ENCODE measurements around the gene BCAN. TPM values are rescaled to one million over a fixed set of nuclear protein-coding genes. Genes with fewer than 3 reads are reported as not detected.
A peak's percentile ranks its signal among the peaks of the same experiment; 100 is the strongest.

The BCAN gene
- total RNA-seq, 1 experiment from 2014 or later, result not detected

DNA sequence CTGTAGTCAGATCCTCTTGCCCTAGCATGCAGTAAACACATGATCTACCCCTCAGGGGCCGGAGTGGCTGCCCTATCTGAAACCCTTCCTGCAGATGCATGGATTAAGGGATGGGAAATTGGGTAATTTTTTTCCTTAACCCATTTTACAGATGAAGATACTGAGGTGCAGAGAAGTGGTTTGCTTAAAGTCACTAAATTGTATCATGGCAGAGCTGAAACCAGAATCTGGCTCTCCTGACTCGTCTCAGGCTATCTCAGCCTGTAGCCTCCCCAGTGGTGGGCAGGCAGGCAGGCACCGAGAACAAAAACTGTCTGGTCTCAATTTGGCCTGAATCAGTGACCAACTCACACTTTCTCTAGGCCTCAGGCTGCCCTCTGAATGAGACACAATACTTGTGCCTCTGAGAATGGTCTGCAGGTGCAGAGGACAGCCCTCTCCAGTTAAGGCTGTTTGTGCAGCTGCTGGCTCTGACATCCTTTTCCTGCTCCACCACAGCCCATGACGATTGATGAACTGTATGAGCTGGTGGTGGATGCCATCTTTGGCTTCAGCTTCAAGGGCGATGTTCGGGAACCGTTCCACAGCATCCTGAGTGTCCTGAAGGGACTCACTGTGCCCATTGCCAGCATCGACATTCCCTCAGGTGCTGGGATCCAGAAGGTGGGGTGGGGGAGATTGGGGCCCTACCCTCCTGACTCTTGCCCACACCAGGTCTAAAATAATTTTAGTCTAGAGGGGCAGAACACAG is 48.8 kb upstream of the BCAN start:
- intact Hi-C loops (cut with micrococcal nuclease; ENCODE audit: unreplicated experiment), result no loop called here
- no peaks in the 10 kb centered on the region for H4K20me1 ChIP-seq (ENCODE audit: insufficient read depth)
- CTCF ChIA-PET, result interaction anchor here (0.5 to 0.7 kb wide), 2 partner anchors 15 to 136 kb away, joined by 3 to 5 read pairs; no protein-coding TSS in a partner anchor
- H2AFZ ChIP-seq, result no peak overlapping the region
- H3K79me2 ChIP-seq (ENCODE audit: low read depth), result peaks cover 11% of the 10 kb centered on the region
- no peak overlapping the region for H3K27ac ChIP-seq
- POLR2A ChIA-PET (ENCODE audit: unreplicated experiment), result no interaction called here
- H3F3A ChIP-seq (ENCODE audit: insufficient read depth, low read depth), result peaks cover 53% of the 10 kb centered on the region; the same call in 1 of the 2 replicates
- H3K36me3 ChIP-seq (ENCODE audit: low read depth), result peaks cover 18% of the 10 kb centered on the region
- no peaks in the 10 kb centered on the region for H3K27me3 ChIP-seq (ENCODE audit: insufficient read depth, low read depth)
- no peaks in the 10 kb centered on the region for H3K9me3 ChIP-seq (ENCODE audit: insufficient read depth, low read depth)
- peak overlapping the region; percentile 78 for H3K4me2 ChIP-seq
- TSS peak; percentile 41 for BruUV-seq (replicated peaks)
- no peaks in the 10 kb centered on the region for H3K9me2 ChIP-seq (ENCODE audit: insufficient read depth)
- H3K4me1 ChIP-seq (replicated peaks; ENCODE audit: insufficient read depth), result peaks cover 8% of the 10 kb centered on the region
- no peak for DNase-seq
- TF ChIP-seq EZH2 (IDR thresholded peaks at IDR 0.05; ENCODE audit: low read depth), result no peak
- TF ChIP-seq, protein P1, sequence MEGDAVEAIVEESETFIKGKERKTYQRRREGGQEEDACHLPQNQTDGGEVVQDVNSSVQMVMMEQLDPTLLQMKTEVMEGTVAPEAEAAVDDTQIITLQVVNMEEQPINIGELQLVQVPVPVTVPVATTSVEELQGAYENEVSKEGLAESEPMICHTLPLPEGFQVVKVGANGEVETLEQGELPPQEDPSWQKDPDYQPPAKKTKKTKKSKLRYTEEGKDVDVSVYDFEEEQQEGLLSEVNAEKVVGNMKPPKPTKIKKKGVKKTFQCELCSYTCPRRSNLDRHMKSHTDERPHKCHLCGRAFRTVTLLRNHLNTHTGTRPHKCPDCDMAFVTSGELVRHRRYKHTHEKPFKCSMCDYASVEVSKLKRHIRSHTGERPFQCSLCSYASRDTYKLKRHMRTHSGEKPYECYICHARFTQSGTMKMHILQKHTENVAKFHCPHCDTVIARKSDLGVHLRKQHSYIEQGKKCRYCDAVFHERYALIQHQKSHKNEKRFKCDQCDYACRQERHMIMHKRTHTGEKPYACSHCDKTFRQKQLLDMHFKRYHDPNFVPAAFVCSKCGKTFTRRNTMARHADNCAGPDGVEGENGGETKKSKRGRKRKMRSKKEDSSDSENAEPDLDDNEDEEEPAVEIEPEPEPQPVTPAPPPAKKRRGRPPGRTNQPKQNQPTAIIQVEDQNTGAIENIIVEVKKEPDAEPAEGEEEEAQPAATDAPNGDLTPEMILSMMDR (conservative IDR thresholded peaks at IDR 0.05), result no peak
- H3K4me3 ChIP-seq, result peak overlapping the region; percentile 76; the same call in 1 of the 2 replicates

DNA sequence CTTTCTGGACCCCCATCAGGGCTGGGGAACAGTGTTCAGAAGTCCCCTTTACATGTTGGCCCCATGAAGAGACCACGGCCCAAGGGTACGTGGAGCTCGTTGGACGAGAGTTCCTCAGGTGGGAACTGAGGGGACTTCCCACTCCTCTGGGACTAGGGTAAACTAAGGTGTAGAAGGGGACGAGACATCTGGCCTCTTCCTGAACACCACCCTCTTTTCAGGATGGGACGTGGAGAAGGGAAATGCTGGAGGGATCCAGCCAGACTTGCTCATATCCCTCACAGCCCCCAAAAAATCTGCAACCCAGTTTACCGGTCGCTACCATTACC is 48.3 kb upstream of the BCAN start:
- no TSS peak for BruUV-seq (replicated peaks)
- Histone ChIP-seq H3K9me3 (ENCODE audit: insufficient read depth, low read depth) (no peaks in the 10 kb centered on the region), H4K20me1 (ENCODE audit: insufficient read depth) (no peaks in the 10 kb centered on the region), H3K9me2 (ENCODE audit: insufficient read depth) (no peaks in the 10 kb centered on the region), H3K36me3 (ENCODE audit: low read depth) (peaks cover 19% of the 10 kb centered on the region), H3K4me1 (replicated peaks; ENCODE audit: insufficient read depth) (peaks cover 8% of the 10 kb centered on the region), H3K4me3 (no peak overlapping the region), H3K4me2 (no peak overlapping the region), H2AFZ (no peak overlapping the region), H3K27me3 (ENCODE audit: insufficient read depth, low read depth) (no peaks in the 10 kb centered on the region), H3F3A (ENCODE audit: insufficient read depth, low read depth) (peaks cover 53% of the 10 kb centered on the region; the same call in 1 of the 2 replicates), H3K27ac (no peak overlapping the region), H3K79me2 (ENCODE audit: low read depth) (peaks cover 12% of the 10 kb centered on the region)
- DNase-seq, result no peak
- POLR2A ChIA-PET (ENCODE audit: unreplicated experiment), result no interaction called here
- CTCF ChIA-PET, result interaction anchor here (0.5 kb wide), 1 partner anchor 136 kb away, joined by 5 read pairs; no protein-coding TSS in a partner anchor
- no peak for TF ChIP-seq EZH2 (IDR thresholded peaks at IDR 0.05; ENCODE audit: low read depth)
- TF ChIP-seq, protein P1 (conservative IDR thresholded peaks at IDR 0.05), result no peak
- intact Hi-C loops (cut with micrococcal nuclease; ENCODE audit: unreplicated experiment), result no loop called here

DNA sequence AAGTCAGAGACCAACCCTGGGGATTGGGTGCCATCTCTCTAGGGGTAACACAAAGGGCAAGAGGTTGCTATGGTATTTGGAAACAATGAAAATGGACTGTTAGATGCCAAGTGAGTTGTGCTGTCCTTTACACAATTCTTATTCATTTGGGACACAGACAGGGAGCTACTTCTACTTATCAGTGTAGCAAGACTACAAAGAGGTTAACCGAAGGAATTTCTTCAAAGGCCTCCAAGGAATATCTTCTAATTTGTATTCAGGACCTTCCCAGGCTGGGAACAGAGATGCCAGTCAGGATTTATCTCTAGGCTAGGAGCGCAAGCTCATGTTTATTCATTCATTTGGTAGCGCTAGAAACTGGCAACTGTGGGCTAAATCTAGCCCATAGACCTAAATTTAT is 47.7 kb upstream of the BCAN start:
- Histone ChIP-seq H3F3A (ENCODE audit: insufficient read depth, low read depth) (peaks cover 53% of the 10 kb centered on the region; the same call in 1 of the 2 replicates), H3K4me1 (replicated peaks; ENCODE audit: insufficient read depth) (peaks cover 8% of the 10 kb centered on the region), H3K79me2 (ENCODE audit: low read depth) (peaks cover 18% of the 10 kb centered on the region), H3K27ac (no peak overlapping the region), H4K20me1 (ENCODE audit: insufficient read depth) (no peaks in the 10 kb centered on the region), H3K4me2 (no peak overlapping the region), H3K4me3 (no peak overlapping the region), H2AFZ (no peak overlapping the region), H3K36me3 (ENCODE audit: low read depth) (peaks cover 19% of the 10 kb centered on the region), H3K9me2 (ENCODE audit: insufficient read depth) (no peaks in the 10 kb centered on the region), H3K9me3 (ENCODE audit: insufficient read depth, low read depth) (no peaks in the 10 kb centered on the region), H3K27me3 (ENCODE audit: insufficient read depth, low read depth) (no peaks in the 10 kb centered on the region)
- intact Hi-C loops (cut with micrococcal nuclease; ENCODE audit: unreplicated experiment), result no loop called here
- no peak for TF ChIP-seq EZH2 (IDR thresholded peaks at IDR 0.05; ENCODE audit: low read depth)
- TF ChIP-seq, protein P1 (conservative IDR thresholded peaks at IDR 0.05), result no peak
- no TSS peak for BruUV-seq (replicated peaks)
- CTCF ChIA-PET, result no interaction called here
- DNase-seq, result no peak
- POLR2A ChIA-PET (ENCODE audit: unreplicated experiment), result interaction anchor here (0.6 kb wide), 1 partner anchor 93 kb away, joined by 4 read pairs; no protein-coding TSS in a partner anchor
